ENCODE data around the gene DDN. TPM values are rescaled to one million over a fixed set of nuclear protein-coding genes. Genes with fewer than 3 reads are reported as not detected.
A peak's percentile ranks its signal among the peaks of the same experiment; 100 is the strongest.

The DDN gene
- total RNA-seq, 4 donors from 2014 or later: 0.11 TPM; not detected in 3

GRCh38 chr12:49043856-49044258, 44.7 kb upstream of the DDN start:
- Histone ChIP-seq H3K27ac (replicated peaks in 1 of 4) (no peak overlapping the region), H3K4me3 (no peak overlapping the region), H3K9me3 (no peaks in the 10 kb centered on the region), H3K27me3 (no peaks in the 10 kb centered on the region), H3K4me1 (no peaks in the 10 kb centered on the region), H3K36me3 (peaks cover 91 to 100% (median 100%) of the 10 kb centered on the region in 4 donors)
- WGBS: 65% methylated on average over 11 of the region's 11 CpGs
- TF ChIP-seq, protein P1, sequence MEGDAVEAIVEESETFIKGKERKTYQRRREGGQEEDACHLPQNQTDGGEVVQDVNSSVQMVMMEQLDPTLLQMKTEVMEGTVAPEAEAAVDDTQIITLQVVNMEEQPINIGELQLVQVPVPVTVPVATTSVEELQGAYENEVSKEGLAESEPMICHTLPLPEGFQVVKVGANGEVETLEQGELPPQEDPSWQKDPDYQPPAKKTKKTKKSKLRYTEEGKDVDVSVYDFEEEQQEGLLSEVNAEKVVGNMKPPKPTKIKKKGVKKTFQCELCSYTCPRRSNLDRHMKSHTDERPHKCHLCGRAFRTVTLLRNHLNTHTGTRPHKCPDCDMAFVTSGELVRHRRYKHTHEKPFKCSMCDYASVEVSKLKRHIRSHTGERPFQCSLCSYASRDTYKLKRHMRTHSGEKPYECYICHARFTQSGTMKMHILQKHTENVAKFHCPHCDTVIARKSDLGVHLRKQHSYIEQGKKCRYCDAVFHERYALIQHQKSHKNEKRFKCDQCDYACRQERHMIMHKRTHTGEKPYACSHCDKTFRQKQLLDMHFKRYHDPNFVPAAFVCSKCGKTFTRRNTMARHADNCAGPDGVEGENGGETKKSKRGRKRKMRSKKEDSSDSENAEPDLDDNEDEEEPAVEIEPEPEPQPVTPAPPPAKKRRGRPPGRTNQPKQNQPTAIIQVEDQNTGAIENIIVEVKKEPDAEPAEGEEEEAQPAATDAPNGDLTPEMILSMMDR (IDR thresholded peaks at IDR 0.05): peak; percentile 32 to 73 (median 41)
- no peak for TF ChIP-seq POLR2AphosphoS5 (IDR thresholded peaks at IDR 0.05)
- TF ChIP-seq EP300 (IDR thresholded peaks at IDR 0.05): no peak
- no peak for TF ChIP-seq POLR2A (IDR thresholded peaks at IDR 0.05; ENCODE audit: low read depth)
- DNase-seq (ENCODE audit: extremely low spot score): no peak
- intact Hi-C loops (cut with DNase I): no loop called here

DNA sequence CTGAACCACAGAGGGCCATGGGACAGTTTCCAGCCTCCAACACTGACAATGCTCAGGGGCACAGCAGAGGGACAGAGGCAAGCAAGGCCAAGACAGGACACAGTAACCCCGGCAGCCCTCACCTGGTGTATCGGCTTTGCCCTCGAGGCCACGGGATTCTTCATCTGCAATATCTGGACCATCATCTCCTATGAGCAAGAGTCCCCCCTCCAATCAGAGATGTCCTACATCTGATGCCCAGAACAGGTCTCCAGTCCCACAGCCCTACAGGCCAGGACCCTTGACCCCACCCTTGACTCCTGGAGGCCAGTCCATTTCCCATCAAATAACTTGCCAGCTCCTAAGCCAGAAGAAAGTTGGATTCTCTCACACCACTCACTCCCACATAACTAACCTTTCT, 44.1 kb upstream of the DDN start:
- Histone ChIP-seq H3K27ac (replicated peaks in 1 of 4) (no peak overlapping the region), H3K4me1 (no peaks in the 10 kb centered on the region), H3K9me3 (no peaks in the 10 kb centered on the region), H3K4me3 (no peak overlapping the region), H3K36me3 (peaks cover 90 to 100% (median 100%) of the 10 kb centered on the region in 4 donors), H3K27me3 (no peaks in the 10 kb centered on the region)
- 90% methylated on average over 4 of the region's 4 CpGs for WGBS
- TF ChIP-seq POLR2A (IDR thresholded peaks at IDR 0.05; ENCODE audit: low read depth) (no peak), EP300 (IDR thresholded peaks at IDR 0.05) (no peak), POLR2AphosphoS5 (IDR thresholded peaks at IDR 0.05) (no peak)
- TF ChIP-seq, protein P1 (IDR thresholded peaks at IDR 0.05): no peak
- no peak for DNase-seq (ENCODE audit: extremely low spot score)
- intact Hi-C loops (cut with DNase I): no loop called here

DNA sequence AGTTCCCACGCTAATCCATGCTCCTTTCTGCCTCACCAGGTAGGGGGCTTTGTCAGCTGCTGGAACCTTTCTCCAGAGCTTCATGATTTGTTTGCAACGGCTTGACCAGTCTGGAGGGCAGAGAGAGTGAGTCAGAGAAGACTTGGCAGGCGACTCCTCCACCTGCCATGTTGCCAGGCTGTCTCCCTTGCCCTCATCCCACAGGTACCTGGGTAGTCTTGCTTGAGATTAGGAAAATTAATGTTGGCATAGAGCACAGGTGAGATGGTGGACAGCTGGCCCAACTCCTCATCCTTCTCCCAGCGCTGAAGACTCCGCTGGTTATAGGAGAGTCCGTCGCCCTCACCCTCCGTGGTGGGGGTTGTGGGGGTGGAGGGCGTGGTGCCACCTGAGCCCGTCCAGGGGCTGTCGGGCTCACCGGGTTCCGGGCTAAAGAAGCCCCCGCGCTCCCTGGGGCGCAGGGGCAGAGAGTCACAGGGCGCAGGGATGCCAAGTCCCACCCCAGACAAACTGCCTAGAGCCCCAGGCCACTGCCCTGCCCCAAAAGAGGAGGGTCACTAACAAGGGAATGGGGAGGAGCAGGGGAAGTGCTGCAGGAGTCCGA, 42.8 kb upstream of the DDN start:
- DNase-seq (ENCODE audit: extremely low spot score): no peak
- no peak overlapping the region for H3K4me3 ChIP-seq
- TF ChIP-seq EP300 (IDR thresholded peaks at IDR 0.05): no peak
- TF ChIP-seq, protein P1 (IDR thresholded peaks at IDR 0.05): no peak
- no peak for TF ChIP-seq POLR2A (IDR thresholded peaks at IDR 0.05; ENCODE audit: low read depth)
- TF ChIP-seq POLR2AphosphoS5 (IDR thresholded peaks at IDR 0.05): no peak
- no peak overlapping the region for H3K27ac ChIP-seq (replicated peaks in 1 of 4)
- no peaks in the 10 kb centered on the region for H3K9me3 ChIP-seq
- no peaks in the 10 kb centered on the region for H3K4me1 ChIP-seq
- WGBS: 87% methylated on average over 13 of the region's 18 CpGs
- intact Hi-C loops (cut with DNase I): no loop called here
- H3K27me3 ChIP-seq: no peaks in the 10 kb centered on the region
- peaks cover 90 to 100% (median 100%) of the 10 kb centered on the region in 4 donors for H3K36me3 ChIP-seq

GRCh38 chr12:49041036-49041880, 42.1 kb upstream of the DDN start:
- intact Hi-C loops (cut with DNase I): no loop called here
- no peak for DNase-seq (ENCODE audit: extremely low spot score)
- Histone ChIP-seq H3K36me3 (peaks cover 84 to 99% (median 99%) of the 10 kb centered on the region in 4 donors), H3K9me3 (no peaks in the 10 kb centered on the region), H3K27ac (replicated peaks in 1 of 4) (no peak overlapping the region), H3K27me3 (no peaks in the 10 kb centered on the region), H3K4me1 (no peaks in the 10 kb centered on the region), H3K4me3 (no peak overlapping the region)
- WGBS: 93% methylated on average over 24 of the region's 31 CpGs
- TF ChIP-seq EP300 (IDR thresholded peaks at IDR 0.05): no peak
- TF ChIP-seq POLR2A (IDR thresholded peaks at IDR 0.05; ENCODE audit: low read depth): no peak
- TF ChIP-seq, protein P1 (IDR thresholded peaks at IDR 0.05): no peak
- TF ChIP-seq POLR2AphosphoS5 (IDR thresholded peaks at IDR 0.05): no peak
